GM23338 (cell line): ENCODE results near the gene RXRA. TPM values are rescaled to one million over a fixed set of nuclear protein-coding genes. Genes with fewer than 3 reads are reported as not detected.

Source experiments
- ATAC-seq: fragments of 200-7000 bp; cut with Tn5 transposase; 3 replicates; pipeline ENCODE4 v1.9.1; 2020
- DNase-seq: peaks from one replicate; pipeline ENCODE4 v3.0.0-alpha.2; 2015; ENCODE audit warnings: low spot score
- H2AFZ ChIP-seq: fragments of 200-600 bp; sonication (generic); 2 replicates; pipeline ENCODE4 v1.8.0; 2016; ENCODE audit warnings: antibody characterized with exemption, mild to moderate bottlenecking, moderate library complexity
- H3F3A ChIP-seq: fragments of 200-600 bp; sonication (generic); replicated peaks from 2 replicates; pipeline ENCODE4 v1.8.0; 2017; ENCODE audit warnings: antibody characterized with exemption, mixed run types, low read depth
- H3K27ac ChIP-seq: fragments of 200-600 bp; sonication (generic); 2 replicates; pipeline ENCODE4 v1.6.1; 2016; ENCODE audit warnings: low read depth
- H3K27me3 ChIP-seq: fragments of 200-600 bp; sonication (generic); 2 replicates; pipeline ENCODE4 v1.8.0; 2016; ENCODE audit warnings: mild to moderate bottlenecking, mixed run types, moderate library complexity; ENCODE audit not compliant: insufficient read depth
- H3K36me3 ChIP-seq: fragments of 200-600 bp; sonication (generic); 2 replicates; pipeline ENCODE4 v1.8.0; 2016; ENCODE audit warnings: mild to moderate bottlenecking; ENCODE audit not compliant: insufficient read depth
- H3K4me1 ChIP-seq: fragments of 200-600 bp; sonication (generic); 2 replicates; pipeline ENCODE4 v1.8.0; 2016; ENCODE audit warnings: mild to moderate bottlenecking, moderate library complexity; ENCODE audit not compliant: insufficient read depth
- H3K4me2 ChIP-seq: fragments of 200-600 bp; sonication (generic); 2 replicates; pipeline ENCODE4 v1.7.1; 2017; ENCODE audit warnings: mixed run types
- H3K4me3 ChIP-seq: fragments of 200-600 bp; sonication (generic); 2 replicates; pipeline ENCODE4 v1.6.1; 2016; ENCODE audit warnings: mixed run types
- H3K79me2 ChIP-seq: fragments of 200-600 bp; sonication (generic); replicated peaks from 2 replicates; pipeline ENCODE4 v1.8.0; 2017; ENCODE audit warnings: mild to moderate bottlenecking; ENCODE audit not compliant: insufficient read depth
- H3K9me2 ChIP-seq: fragments of 200-600 bp; sonication (generic); 2 replicates; pipeline ENCODE4 v1.8.0; 2017; ENCODE audit not compliant: insufficient read depth
- H4K20me1 ChIP-seq: fragments of 200-600 bp; sonication (generic); replicated peaks from 2 replicates; pipeline ENCODE4 v1.8.0; 2017; ENCODE audit warnings: mild to moderate bottlenecking; ENCODE audit not compliant: insufficient read depth
- H3K27ac Mint-ChIP-seq: 2 replicates; pipeline ENCODE4 v1.8.0; 2020; ENCODE audit warnings: inconsistent platforms, mild to moderate bottlenecking, moderate library complexity, mixed read lengths
- H3K27me3 Mint-ChIP-seq: 3 replicates; pipeline ENCODE4 v1.8.0; 2022; ENCODE audit warnings: low read depth, mild to moderate bottlenecking, moderate library complexity, mixed read lengths, inconsistent platforms; ENCODE audit not compliant: insufficient read depth, poor library complexity
- H3K36me3 Mint-ChIP-seq: 3 replicates; pipeline ENCODE4 v1.8.0; 2021; ENCODE audit warnings: low read depth, mild to moderate bottlenecking, inconsistent platforms, moderate library complexity, mixed read lengths
- H3K4me1 Mint-ChIP-seq: 3 replicates; pipeline ENCODE4 v1.8.0; 2020; ENCODE audit warnings: mild to moderate bottlenecking, inconsistent platforms, mixed read lengths
- H3K4me3 Mint-ChIP-seq: 3 replicates; pipeline ENCODE4 v1.8.0; 2021; ENCODE audit warnings: moderate library complexity, mild to moderate bottlenecking, inconsistent platforms, mixed read lengths
- H3K9me3 Mint-ChIP-seq: 3 replicates; pipeline ENCODE4 v1.8.0; 2020; ENCODE audit warnings: moderate library complexity, mild to moderate bottlenecking, inconsistent platforms, mixed read lengths
- CREB1 ChIP-seq: fragments of 250-450 bp; sonication (Bioruptor Pico); IDR thresholded peaks from 2 replicates; pipeline ENCODE4 v1.5.0; 2020; ENCODE audit warnings: low read depth, mild to moderate bottlenecking, moderate library complexity
- EZH2 ChIP-seq: fragments of 200-600 bp; sonication (generic); IDR thresholded peaks from one replicate; pipeline ENCODE4 v1.8.0; 2017; ENCODE audit warnings: antibody characterized with exemption, mild to moderate bottlenecking, low read depth; ENCODE audit not compliant: unreplicated experiment
- EZH2phosphoT487 ChIP-seq: fragments of 200-600 bp; sonication (generic); IDR thresholded peaks from one replicate; pipeline ENCODE4 v1.8.1; 2018; ENCODE audit warnings: antibody characterized with exemption; ENCODE audit not compliant: unreplicated experiment
- JUNB ChIP-seq: IDR thresholded peaks from one replicate; pipeline ENCODE4 v1.6.1; 2016; ENCODE audit warnings: antibody characterized with exemption; ENCODE audit not compliant: unreplicated experiment
- NANOG ChIP-seq: IDR thresholded peaks from 2 replicates; pipeline ENCODE4 v1.6.1; 2016; ENCODE audit warnings: antibody characterized with exemption, borderline replicate concordance
- POLR2AphosphoS5 ChIP-seq: IDR thresholded peaks from 2 replicates; pipeline ENCODE4 v1.6.1; 2016; ENCODE audit warnings: antibody characterized with exemption, low read depth
- STAT1 ChIP-seq: IDR thresholded peaks from one replicate; pipeline ENCODE4 v1.6.1; 2016; ENCODE audit warnings: antibody characterized with exemption; ENCODE audit not compliant: unreplicated experiment
- ZNF114 ChIP-seq: fragments of 250-450 bp; sonication (Bioruptor Pico); IDR thresholded peaks from 2 replicates; pipeline ENCODE4 v1.5.0; 2020; ENCODE audit warnings: mild to moderate bottlenecking, moderate library complexity
- ZNF331 ChIP-seq: fragments of 250-450 bp; sonication (Bioruptor Pico); IDR thresholded peaks from 2 replicates; pipeline ENCODE4 v1.5.0; 2020; ENCODE audit warnings: low read depth, mild to moderate bottlenecking, moderate library complexity
- polyA plus RNA-seq: library from polyadenylated mRNA; unstranded; fragments of >200 nt; fragmentation: Nextera tagmentation; extraction: Ambion mirVana; gene quantifications from 2 replicates; pipeline ENCODE4 v1.2.1, GENCODE V29; 2016
- total RNA-seq: library from RNA; depleted of rRNA; stranded (reverse); fragments of >200 nt; shearing (Covaris generic); gene quantifications from 2 replicates; pipeline ENCODE4 v1.2.3, GENCODE V29; 2014
- TF ChIP-seq, protein P1 (sequence below): fragments of 250-450 bp; sonication (Bioruptor Pico); IDR thresholded peaks from 2 replicates; pipeline ENCODE4 v1.5.0; 2020; ENCODE audit warnings: mild to moderate bottlenecking, moderate library complexity
- TF ChIP-seq, protein P2 (sequence below): IDR thresholded peaks from 2 replicates; pipeline ENCODE4 v1.6.1; 2016; ENCODE audit warnings: antibody characterized with exemption
- TF ChIP-seq, protein P3 (sequence below): IDR thresholded peaks from one replicate; pipeline ENCODE4 v1.6.1; 2018; ENCODE audit warnings: antibody characterized with exemption; ENCODE audit not compliant: unreplicated experiment
- TF ChIP-seq, protein P4 (sequence below), 2 experiments: fragments of 200-600 bp in 1 of 2; sonication (generic) in 1 of 2; conservative IDR thresholded peaks; 2 replicates each; pipeline versions ENCODE4 v1.5.1 to v1.6.1; 2016 to 2017; ENCODE audit warnings: antibody characterized with exemption in 2 of 2, low read depth in 2 of 2, mild to moderate bottlenecking in 2 of 2, moderate library complexity in 1 of 2

Gene RXRA
- total and polyA plus RNA-seq, 2 experiments from 2014 or later = 4.9 to 17.9 TPM

DNA sequence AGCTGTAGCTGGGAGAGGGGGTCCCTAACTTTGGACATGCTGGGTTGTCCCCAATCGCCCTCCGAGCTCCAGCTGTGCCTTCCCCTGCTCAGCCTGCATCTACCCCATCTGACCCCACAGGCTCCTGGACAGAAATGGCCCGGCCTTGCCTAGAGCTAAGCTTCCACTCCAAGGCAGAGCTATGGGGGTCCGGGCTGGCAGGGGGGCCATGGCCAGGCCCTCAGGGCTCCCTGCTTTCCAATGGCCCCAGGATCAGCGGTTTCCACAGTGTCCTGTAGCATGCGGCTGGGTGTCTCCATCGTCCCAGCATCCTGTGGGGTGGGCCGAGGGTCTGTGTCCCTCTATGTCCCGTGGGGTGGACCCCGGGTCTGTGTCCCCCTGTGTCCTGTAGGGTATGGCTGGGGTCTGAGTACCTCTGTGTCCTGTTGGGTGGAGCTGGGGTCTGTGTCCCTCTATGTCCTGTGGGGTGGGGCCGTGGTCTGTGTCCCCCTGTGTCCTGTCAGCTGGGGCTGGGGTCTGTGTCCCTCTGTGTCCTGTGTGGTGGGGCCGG, 130.6 kb downstream of the RXRA start:
- TF ChIP-seq, protein P1, sequence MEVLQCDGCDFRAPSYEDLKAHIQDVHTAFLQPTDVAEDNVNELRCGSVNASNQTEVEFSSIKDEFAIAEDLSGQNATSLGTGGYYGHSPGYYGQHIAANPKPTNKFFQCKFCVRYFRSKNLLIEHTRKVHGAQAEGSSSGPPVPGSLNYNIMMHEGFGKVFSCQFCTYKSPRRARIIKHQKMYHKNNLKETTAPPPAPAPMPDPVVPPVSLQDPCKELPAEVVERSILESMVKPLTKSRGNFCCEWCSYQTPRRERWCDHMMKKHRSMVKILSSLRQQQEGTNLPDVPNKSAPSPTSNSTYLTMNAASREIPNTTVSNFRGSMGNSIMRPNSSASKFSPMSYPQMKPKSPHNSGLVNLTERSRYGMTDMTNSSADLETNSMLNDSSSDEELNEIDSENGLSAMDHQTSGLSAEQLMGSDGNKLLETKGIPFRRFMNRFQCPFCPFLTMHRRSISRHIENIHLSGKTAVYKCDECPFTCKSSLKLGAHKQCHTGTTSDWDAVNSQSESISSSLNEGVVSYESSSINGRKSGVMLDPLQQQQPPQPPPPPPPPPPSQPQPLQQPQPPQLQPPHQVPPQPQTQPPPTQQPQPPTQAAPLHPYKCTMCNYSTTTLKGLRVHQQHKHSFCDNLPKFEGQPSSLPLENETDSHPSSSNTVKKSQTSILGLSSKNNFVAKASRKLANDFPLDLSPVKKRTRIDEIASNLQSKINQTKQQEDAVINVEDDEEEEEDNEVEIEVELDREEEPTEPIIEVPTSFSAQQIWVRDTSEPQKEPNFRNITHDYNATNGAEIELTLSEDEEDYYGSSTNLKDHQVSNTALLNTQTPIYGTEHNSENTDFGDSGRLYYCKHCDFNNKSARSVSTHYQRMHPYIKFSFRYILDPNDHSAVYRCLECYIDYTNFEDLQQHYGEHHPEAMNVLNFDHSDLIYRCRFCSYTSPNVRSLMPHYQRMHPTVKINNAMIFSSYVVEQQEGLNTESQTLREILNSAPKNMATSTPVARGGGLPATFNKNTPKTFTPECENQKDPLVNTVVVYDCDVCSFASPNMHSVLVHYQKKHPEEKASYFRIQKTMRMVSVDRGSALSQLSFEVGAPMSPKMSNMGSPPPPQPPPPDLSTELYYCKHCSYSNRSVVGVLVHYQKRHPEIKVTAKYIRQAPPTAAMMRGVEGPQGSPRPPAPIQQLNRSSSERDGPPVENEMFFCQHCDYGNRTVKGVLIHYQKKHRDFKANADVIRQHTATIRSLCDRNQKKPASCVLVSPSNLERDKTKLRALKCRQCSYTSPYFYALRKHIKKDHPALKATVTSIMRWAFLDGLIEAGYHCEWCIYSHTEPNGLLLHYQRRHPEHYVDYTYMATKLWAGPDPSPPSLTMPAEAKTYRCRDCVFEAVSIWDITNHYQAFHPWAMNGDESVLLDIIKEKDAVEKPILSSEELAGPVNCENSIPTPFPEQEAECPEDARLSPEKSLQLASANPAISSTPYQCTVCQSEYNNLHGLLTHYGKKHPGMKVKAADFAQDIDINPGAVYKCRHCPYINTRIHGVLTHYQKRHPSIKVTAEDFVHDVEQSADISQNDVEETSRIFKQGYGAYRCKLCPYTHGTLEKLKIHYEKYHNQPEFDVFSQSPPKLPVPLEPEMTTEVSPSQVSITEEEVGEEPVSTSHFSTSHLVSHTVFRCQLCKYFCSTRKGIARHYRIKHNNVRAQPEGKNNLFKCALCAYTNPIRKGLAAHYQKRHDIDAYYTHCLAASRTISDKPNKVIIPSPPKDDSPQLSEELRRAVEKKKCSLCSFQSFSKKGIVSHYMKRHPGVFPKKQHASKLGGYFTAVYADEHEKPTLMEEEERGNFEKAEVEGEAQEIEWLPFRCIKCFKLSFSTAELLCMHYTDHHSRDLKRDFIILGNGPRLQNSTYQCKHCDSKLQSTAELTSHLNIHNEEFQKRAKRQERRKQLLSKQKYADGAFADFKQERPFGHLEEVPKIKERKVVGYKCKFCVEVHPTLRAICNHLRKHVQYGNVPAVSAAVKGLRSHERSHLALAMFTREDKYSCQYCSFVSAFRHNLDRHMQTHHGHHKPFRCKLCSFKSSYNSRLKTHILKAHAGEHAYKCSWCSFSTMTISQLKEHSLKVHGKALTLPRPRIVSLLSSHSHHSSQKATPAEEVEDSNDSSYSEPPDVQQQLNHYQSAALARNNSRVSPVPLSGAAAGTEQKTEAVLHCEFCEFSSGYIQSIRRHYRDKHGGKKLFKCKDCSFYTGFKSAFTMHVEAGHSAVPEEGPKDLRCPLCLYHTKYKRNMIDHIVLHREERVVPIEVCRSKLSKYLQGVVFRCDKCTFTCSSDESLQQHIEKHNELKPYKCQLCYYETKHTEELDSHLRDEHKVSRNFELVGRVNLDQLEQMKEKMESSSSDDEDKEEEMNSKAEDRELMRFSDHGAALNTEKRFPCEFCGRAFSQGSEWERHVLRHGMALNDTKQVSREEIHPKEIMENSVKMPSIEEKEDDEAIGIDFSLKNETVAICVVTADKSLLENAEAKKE (CRISPR knock-in tag) = no peak
- TF ChIP-seq POLR2AphosphoS5 (no peak), JUNB (no peak), CREB1 (no peak), ZNF331 (CRISPR knock-in tag) (no peak), EZH2phosphoT487 (no peak), STAT1 (no peak), EZH2 (no peak), NANOG (no peak), ZNF114 (CRISPR knock-in tag) (no peak)
- TF ChIP-seq, protein P2, sequence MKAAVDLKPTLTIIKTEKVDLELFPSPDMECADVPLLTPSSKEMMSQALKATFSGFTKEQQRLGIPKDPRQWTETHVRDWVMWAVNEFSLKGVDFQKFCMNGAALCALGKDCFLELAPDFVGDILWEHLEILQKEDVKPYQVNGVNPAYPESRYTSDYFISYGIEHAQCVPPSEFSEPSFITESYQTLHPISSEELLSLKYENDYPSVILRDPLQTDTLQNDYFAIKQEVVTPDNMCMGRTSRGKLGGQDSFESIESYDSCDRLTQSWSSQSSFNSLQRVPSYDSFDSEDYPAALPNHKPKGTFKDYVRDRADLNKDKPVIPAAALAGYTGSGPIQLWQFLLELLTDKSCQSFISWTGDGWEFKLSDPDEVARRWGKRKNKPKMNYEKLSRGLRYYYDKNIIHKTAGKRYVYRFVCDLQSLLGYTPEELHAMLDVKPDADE = no peak
- TF ChIP-seq, protein P3, sequence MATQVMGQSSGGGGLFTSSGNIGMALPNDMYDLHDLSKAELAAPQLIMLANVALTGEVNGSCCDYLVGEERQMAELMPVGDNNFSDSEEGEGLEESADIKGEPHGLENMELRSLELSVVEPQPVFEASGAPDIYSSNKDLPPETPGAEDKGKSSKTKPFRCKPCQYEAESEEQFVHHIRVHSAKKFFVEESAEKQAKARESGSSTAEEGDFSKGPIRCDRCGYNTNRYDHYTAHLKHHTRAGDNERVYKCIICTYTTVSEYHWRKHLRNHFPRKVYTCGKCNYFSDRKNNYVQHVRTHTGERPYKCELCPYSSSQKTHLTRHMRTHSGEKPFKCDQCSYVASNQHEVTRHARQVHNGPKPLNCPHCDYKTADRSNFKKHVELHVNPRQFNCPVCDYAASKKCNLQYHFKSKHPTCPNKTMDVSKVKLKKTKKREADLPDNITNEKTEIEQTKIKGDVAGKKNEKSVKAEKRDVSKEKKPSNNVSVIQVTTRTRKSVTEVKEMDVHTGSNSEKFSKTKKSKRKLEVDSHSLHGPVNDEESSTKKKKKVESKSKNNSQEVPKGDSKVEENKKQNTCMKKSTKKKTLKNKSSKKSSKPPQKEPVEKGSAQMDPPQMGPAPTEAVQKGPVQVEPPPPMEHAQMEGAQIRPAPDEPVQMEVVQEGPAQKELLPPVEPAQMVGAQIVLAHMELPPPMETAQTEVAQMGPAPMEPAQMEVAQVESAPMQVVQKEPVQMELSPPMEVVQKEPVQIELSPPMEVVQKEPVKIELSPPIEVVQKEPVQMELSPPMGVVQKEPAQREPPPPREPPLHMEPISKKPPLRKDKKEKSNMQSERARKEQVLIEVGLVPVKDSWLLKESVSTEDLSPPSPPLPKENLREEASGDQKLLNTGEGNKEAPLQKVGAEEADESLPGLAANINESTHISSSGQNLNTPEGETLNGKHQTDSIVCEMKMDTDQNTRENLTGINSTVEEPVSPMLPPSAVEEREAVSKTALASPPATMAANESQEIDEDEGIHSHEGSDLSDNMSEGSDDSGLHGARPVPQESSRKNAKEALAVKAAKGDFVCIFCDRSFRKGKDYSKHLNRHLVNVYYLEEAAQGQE = no peak
- TF ChIP-seq, protein P4, sequence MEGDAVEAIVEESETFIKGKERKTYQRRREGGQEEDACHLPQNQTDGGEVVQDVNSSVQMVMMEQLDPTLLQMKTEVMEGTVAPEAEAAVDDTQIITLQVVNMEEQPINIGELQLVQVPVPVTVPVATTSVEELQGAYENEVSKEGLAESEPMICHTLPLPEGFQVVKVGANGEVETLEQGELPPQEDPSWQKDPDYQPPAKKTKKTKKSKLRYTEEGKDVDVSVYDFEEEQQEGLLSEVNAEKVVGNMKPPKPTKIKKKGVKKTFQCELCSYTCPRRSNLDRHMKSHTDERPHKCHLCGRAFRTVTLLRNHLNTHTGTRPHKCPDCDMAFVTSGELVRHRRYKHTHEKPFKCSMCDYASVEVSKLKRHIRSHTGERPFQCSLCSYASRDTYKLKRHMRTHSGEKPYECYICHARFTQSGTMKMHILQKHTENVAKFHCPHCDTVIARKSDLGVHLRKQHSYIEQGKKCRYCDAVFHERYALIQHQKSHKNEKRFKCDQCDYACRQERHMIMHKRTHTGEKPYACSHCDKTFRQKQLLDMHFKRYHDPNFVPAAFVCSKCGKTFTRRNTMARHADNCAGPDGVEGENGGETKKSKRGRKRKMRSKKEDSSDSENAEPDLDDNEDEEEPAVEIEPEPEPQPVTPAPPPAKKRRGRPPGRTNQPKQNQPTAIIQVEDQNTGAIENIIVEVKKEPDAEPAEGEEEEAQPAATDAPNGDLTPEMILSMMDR (conservative IDR thresholded peaks at IDR 0.05; ENCODE audit: low read depth in 2 of 2) = no peak
- Histone ChIP-seq H3K9me2 (no peaks in the 10 kb centered on the region), H3K4me3 (no peak overlapping the region), H3K79me2 (no peaks in the 10 kb centered on the region), H3K4me1 (no peaks in the 10 kb centered on the region), H3K4me2 (no peak overlapping the region), H3K27ac (no peak overlapping the region), H3K36me3 (no peaks in the 10 kb centered on the region), H3K27me3 (no peaks in the 10 kb centered on the region), H2AFZ (no peak overlapping the region), H3F3A (no peaks in the 10 kb centered on the region), H4K20me1 (no peaks in the 10 kb centered on the region)
- DNase-seq = no peak
- H3K9me3 Mint-ChIP-seq = no peaks in the 10 kb centered on the region
- peaks cover 9% of the 10 kb centered on the region for H3K27me3 Mint-ChIP-seq
- H3K4me3 Mint-ChIP-seq = no peak overlapping the region
- H3K36me3 Mint-ChIP-seq = no peaks in the 10 kb centered on the region
- no peak overlapping the region for H3K27ac Mint-ChIP-seq
- no peak for ATAC-seq
- H3K4me1 Mint-ChIP-seq = no peaks in the 10 kb centered on the region
